GM18909 (cell line): ENCODE data around the gene CCDC167.

Experiments used
- ATAC-seq: cut with Tn5 transposase; IDR thresholded peaks from one replicate; pipeline ENCODE4 v1.9.1; 2021; ENCODE audit warnings: mild to moderate bottlenecking; ENCODE audit not compliant: unreplicated experiment, poor library complexity

Gene CCDC167

DNA sequence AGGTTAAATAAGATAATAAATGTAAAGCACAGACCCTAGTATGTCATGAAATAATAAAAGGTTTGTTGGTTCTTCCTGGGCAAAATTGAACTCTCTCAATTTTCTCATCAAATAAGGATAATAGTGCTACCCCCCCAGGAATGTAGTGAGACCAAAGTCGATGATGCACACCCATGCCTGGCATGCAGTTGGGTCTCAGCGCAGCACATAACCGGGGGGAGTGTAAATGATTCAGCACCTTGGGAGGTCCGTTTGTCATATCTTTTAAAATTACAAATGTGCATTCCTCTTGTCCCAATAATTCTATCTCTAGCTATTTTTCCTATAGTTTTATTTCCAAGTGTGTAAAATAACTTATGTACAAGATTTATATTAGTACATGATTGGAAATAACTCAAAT, 31.3 kb upstream of the CCDC167 start:
- ATAC-seq: no peak

DNA sequence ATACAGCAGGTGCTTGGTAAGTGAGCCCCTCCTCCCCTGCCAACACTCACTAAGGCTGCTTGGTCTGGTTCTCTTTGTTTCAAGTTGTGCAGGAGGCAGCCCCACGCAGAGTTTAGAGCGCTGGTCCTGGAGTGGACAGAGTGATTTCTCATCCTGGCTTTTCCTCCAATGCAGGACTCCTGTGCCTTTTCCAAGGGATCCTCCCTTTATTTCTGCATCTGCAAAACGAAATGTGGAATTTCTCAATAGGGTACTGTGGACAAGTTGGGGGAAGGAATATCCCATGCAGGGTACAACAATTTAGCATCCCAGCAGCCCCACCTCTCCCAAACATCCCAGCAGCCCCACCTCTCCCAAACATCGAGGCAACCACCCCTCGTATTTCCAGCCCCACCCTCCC, 30.6 kb upstream of the CCDC167 start:
- no peak for ATAC-seq

DNA sequence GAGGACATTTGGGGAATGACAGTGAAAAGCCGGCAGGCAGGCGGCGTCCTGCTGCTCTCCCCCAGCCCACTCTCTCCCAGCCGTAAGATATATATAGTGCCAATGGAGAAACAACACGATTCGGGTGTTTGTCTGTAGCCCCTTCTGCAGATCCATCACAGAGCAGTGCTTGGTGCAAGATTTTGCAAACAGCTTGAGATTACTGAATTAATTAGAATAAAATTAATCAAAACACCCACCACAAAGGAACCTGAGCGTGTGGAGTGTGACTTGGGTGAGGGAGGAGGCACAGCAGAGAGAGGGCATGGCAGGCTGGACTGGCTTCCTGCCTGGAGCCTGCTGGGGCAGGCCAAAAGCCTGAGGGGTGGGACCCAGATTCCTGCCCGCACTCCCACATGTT, 28.8 kb upstream of the CCDC167 start:
- no peak for ATAC-seq

DNA sequence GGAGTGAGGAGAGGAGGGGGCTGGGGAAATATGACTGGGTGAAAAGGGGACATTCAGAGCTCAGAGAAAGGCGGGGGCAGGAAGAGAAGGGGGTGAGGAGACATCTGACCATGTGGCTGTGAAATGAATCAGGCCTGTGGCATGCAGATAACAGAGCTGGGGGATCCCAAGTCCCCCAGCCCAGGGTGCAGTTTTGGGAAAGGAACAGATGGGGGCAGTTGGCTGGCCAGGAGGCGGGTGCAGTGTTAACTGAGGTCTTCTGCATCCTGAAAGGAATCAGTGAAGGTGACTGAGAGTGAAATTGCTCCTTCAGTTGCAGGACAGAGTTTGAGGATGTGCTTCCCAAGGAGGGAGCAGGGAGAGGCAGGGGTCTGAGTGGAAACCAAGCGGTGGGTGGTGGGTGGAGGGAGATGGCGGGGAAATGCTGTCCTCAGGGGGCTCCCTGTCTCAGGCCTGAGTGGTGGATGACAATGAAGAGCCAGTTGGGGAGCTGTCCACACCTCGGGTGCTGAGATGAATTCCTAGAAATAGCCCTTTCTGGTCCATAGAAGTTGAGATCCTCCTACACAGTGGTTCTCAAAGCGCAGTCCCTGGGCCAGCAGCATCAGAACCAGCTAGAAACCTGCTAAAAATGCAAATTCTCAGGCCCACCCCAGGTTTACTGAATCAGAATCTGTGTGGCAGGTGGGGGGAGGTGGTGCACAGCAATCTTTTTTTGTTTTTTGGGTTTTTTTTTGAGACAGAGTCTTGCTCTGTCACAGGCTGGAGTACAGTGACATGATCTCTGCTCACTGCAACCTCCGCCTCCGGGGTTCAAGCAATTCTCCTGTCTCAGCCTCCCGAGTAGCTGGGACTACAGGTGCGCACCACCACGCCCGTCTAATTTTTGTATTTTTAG, 26.0 kb upstream of the CCDC167 start:
- ATAC-seq: no peak

DNA sequence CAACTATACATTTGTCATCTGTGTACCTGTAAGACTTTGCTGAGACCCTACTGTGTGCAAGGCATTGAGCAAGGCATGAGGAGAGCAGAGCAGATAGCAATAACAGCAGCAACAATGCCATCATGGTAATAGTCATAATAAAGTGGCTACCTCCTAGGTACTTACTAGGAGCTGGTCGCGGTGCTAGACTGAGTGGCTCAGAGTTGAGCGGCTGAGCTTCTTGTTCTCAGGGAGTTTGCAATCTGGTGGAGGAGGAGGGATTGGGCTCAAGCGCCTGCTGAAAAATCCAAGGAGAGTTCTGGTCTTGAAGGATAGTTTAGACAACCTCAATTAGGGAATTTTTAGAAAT, 25.3 kb upstream of the CCDC167 start:
- ATAC-seq: no peak

DNA sequence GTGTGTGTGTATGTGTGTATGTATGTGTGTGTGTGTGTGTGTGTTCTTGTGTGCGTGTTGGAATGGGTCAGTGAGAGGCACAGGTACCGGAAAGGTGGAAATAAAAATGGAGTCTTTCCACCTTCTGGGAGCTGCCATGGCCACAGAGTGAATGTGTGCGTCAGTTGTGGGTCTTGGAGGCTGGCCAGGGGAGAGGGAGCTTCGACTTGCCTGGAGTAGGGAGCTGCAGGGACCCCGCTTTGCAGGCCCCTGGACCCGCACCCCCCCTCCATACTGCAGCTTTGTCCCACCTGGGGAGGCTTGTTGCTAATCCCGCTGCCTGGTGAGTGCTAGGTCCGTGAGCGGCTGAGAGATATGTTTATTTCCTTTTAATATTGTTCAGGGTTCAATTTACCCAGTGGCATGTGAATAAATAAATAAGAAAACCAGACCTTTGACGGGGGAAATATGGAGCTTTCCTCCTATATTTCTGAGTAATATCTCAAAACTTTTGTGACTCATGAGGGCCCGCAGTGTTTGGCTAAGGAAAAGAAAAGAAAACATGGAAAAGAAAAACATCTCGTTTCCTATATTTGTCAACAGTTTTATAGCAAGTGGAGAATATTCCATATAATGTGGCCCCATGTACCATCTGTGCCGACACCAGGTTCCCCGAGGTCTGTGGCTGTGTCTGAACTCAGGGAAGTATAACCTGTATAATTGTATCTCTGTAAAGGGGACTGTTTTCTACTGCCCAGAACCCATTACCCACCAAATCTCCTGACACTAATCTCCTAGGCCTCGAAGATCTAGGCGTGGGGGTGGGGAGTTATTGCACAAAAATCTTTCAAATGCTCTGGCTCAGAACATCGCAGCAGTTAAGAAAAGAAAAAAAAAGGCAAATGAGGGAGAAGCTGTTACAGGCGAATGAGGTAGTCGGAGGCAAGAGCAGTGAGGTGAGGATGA, 24.6 kb upstream of the CCDC167 start:
- ATAC-seq: no peak

DNA sequence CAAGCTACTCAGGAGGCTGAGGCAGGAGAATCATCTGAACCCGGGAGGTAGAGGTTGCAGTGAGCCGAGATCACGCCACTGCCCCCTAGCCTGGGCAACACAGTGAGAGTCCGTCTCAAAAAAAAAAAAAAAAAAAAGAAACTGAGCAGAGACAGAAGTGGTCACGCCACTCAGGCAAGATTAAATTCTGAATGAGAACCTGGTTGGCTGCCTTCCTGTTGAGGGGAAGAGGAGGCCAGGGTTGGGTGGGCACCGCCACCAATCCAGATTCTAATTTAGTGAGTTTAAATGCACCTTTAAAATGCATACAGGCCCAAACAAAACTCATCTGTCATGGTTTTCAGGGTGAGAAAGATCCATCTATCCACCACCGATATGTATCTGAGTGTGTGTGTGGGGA, 23.7 kb upstream of the CCDC167 start:
- no peak for ATAC-seq

DNA sequence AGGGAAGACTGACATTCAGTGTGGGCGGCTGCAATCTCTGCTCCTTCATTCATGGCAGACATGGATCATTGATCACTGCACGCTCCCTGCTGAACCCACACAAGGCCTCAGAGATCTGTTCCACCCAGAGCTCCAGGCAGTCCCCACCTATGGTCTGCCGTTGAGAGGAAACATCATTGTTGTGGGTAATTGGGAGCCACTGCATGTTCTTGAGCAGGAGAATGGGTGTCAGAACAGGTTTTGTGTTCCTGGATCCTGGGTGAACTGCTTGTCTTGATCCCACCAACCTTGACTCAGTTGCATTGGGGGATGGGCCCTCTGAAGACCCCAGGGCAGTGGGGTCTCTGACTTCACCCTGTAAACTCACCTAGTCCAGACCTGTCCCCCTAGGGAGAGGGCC, 23.1 kb upstream of the CCDC167 start:
- no peak for ATAC-seq

DNA sequence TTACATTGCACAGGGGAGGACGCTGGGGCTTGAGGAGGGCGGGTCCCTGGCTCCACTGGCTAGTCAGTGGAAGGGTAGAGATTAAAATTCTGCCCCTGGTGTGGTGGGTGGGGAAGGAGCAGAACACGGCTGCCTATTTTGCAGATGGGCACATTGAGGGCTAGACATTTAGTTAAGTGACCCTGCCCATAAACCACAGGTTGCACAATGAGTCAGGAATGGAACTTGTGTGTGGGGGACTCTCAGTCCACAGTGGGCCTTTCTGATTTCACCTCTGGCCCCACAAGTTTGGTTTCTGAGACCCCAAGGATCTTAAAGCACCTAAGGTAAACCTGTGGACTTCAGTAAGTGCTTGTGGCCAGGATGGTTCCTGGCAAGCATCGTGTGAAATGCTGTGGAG, 22.0 kb upstream of the CCDC167 start:
- ATAC-seq: no peak

DNA sequence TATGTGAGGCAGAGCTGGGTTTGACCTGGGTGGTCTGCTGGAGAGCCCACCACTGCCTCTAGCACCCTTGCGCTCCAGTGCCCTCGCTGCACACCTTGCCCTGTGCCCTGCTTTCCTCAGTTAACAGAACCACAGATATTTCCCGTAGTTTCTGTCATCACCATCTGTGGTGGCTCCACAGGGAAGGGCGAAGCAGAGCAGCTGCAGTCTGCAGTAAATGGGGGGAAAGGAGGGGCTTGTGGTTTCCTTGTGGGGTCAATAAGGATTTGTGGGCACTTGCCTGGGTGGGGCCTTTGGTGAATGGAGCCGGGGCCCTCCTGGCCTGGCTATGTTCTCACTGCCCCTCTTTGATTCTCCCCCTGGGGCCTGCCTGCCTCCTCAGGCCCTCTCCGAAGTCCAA, 21.2 kb upstream of the CCDC167 start:
- ATAC-seq: no peak

DNA sequence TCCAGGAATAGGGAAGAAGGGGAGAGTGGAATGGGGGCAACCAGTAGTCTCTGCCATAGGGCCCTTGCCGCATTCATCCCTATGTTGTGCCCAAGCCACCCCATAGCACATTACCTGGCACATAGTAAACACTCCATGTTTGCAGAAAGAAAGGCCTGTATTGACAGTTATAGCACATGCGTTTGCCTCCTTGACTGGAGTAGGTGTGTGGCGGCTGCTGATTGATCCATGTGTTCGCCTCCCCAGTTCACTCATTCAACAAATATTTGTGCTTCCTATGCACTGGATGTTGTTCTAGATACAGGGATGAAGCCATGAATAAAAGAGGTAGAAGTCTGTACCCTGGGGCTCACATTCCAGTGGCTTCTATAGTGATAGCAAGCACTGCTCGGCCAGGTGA, 19.8 kb upstream of the CCDC167 start:
- ATAC-seq: no peak

DNA sequence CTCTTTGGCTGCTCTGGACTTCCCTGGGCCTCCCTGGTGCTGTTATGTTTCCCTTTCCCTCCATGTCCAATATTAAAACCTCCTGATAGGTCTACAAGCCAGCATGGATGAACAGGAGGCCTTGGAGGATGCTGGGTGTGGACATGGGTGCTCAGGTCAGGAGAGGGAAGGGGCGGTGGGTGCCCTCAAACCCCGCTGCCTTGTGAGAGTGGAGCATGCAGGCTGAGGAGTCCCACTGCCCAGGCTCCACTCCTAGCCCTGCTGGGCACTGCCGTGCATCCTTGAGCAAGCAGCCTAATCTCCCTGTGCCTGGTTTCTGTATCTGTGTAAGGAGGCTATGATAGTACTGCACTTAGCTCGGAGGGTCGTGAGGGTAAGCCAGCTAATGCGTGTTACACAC, 18.4 kb upstream of the CCDC167 start:
- no peak for ATAC-seq

DNA sequence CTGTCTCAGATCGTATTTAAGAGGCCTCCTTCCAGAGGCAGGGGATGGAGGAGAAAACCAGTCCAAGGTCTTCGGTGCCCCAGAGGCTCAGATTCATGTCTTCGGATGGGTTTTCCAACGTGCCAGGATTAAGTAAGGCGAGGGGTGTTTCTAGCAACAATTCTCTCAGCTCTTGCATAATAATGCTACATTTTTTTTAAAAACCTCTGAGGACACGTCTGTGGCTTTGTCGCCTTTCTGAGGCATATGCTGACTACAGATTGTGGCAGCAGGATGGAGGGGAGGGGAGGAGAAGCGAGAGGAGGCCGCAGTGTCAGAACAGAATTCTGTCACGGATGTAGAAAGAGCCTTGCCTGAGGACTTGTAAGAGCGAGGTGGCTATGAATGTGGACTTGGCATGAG, 17.7 kb upstream of the CCDC167 start:
- ATAC-seq: no peak

DNA sequence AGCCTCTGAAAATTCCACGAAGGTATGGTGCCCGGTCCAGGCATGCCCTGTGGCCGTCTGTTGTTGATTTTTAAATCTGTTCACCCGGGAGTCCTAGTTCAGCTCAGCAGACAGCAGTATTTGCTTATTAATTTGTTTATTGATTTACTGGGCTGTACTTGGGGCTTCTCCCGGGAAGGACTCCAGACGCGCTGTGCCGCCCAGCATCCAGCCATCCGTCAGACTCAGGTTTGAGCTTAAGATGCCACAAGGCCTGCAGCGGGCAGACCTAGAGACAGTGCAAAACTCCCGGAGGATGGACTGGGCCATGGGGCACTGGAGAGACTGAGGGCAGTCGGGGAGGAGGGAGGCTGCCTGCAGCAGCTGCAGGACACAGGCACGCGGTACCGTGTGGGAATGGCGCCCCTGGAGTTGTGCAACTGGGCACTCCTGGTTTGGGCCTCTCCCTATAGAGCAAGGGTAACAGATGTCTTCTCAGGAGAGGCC, 17.3 kb upstream of the CCDC167 start:
- ATAC-seq: no peak

DNA sequence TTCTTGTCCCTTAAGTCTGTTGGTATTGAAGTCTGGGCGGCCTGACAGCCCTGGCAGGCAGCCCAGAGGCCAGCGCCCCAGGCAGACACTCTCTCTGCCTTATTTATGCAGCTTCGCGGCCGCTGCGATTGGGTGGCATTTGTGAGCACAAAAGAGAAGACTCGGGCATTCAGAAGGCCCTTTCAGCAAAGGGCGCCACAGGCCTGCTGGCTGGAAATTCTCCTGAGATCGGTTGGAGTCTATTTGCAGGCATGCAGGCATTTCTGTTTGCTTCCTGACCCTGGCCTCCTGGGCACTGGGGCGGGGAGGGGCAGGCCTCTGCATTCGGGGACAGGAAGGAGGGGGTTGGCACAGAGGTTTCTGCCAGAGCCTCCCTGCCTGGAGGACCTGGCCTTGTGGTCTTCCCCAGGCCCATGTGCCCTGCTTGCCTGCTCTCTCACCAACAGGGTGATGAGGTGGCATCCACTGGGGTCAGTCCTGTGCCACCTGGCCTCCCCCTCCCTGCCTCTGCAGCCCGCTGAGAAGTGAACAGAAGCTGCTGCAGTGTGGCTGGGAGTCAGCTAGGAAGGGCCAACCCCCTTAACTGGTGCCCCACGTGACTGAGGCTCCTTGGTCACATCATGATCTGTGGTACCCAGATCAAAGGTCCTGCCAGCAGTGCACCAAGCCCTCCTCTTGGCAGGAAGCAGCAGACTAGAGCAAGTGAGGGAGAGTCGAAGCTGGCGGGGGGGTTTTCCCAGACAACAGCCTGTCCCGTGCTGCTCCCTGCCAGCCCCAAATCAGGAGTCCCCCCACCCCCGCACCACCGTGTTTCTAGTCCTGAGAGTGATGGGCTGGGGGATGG, 16.6 kb upstream of the CCDC167 start:
- ATAC-seq: peak; percentile 70

DNA sequence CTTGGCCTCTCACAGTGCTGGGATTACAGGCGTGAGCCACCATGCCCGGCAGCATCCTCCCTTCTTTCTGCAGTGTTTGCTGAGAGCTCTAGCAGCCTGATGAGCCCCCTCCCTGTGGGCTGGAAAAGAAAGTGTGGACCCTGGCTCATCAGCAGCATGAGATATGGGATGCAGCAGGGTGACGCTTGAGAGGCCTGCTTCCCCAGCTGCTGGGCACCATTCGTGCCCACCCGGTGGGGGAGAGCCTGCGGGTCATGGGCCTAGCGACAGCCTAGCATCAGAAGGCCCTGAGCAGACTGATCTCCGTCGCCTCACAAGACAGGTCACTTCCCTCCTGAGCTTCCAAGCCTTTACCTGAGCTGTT, 16.0 kb upstream of the CCDC167 start:
- no peak for ATAC-seq

DNA sequence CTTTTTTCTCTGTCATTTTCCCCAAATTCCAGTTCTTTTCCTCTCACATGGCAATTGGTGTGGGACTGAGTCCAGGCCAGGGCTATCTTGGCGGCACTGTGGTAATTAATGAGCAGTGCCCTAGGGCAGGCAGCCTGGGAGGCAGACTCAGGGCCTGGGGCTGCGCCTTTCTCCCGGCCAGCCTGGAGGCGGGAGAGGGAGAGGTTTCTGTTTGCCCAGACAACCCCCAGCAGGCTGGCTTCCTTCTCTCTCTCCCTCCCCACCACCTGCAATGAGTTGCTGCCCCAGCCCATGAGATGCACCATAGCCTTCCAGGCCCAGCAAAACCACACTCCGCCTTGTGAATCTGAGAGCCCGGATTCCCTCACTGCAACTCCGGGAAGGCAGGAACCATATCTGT, 15.1 kb upstream of the CCDC167 start:
- no peak for ATAC-seq

DNA sequence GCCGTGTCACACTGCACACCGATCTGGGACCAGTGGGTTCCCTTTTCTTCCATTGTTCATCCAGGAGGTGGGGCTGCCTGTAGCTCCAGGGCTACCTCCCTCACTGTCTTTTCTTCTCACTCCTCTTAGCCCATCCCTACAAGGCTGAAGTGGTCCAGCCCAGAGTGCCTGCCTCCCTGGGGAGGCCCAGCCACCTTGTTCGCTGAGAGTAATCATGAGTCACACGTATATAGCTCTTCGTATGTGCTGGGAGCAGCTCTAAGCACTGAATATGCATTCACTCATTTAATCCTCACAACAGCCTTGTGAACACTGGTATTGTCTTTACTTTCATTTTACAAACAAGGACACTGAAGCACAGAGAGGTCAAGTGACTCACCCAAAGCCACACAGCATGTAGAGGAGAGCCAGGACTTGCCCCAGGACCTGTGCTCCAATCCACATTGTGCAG, 14.7 kb upstream of the CCDC167 start:
- no peak for ATAC-seq

DNA sequence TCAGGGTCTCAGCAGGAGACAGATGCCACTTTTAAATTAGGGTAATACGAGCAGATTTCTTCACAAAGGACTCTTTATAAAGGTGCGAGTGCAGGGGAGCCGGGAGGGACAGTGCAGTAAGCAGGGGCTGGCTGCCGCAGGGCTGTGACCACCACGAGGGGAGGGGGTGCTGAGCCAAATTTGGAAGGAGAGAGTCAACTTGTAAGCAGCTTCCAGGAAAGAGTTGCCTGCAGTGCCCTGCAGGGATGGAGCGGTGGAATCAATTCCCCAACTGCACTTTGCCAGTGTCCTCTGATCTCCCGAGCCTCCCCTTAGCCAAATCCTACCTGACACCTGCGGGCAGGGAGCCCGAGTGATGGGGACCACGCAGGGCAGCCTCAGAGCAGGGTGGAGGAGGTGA, 13.9 kb upstream of the CCDC167 start:
- ATAC-seq: no peak

DNA sequence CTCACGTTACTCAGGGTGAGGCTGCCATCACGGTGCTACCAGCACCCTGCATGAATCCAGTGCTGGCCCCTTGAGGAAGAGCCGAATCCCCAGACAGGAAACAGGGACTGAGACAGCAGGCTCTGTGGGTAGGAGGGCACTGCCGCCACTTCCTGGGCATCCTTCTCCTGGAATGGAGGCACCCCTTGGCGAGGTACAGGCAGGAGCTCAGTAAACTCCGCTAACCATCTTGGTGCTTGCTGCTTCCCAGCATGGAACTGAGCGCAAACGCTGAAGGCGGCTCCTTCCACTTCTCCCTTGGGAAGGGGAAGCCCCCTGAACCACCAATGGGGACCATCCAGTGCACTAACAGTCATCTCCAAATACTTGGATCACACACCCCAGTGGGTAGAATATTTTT, 13.5 kb upstream of the CCDC167 start:
- ATAC-seq: no peak
